HepG2 (cell line): Measurements from ENCODE around the gene ERICH6. TPM values are rescaled to one million over a fixed set of nuclear protein-coding genes. Genes with fewer than 3 reads are reported as not detected.
A peak's percentile ranks its signal among the peaks of the same experiment; 100 is the strongest.

Experiments
- DRAP1 ChIP-seq: IDR thresholded peaks from 2 replicates; pipeline ENCODE4 v1.6.1; 2016; ENCODE audit warnings: missing genetic modification reagents, missing compliant biosample characterization
- HMGXB3 ChIP-seq: sonication (generic); formaldehyde crosslinking; IDR thresholded peaks from 2 replicates; pipeline ENCODE4 v1.4.0; 2020; ENCODE audit warnings: missing genetic modification reagents, borderline replicate concordance
- HNF4A ChIP-seq: sonication (generic); formaldehyde crosslinking; IDR thresholded peaks from 2 replicates; pipeline ENCODE4 v1.4.0; 2020; ENCODE audit warnings: missing genetic modification reagents
- HOMEZ ChIP-seq: IDR thresholded peaks from 2 replicates; pipeline ENCODE4 v1.6.1; 2016; ENCODE audit warnings: low read depth
- IRF9 ChIP-seq: sonication (generic); formaldehyde crosslinking; IDR thresholded peaks from 2 replicates; pipeline ENCODE4 v1.8.0; 2022; ENCODE audit warnings: missing genetic modification reagents, mild to moderate bottlenecking, borderline replicate concordance
- POGZ ChIP-seq: sonication (generic); formaldehyde crosslinking; IDR thresholded peaks from 2 replicates; pipeline ENCODE4 v1.4.0; 2020; ENCODE audit warnings: mild to moderate bottlenecking, missing genetic modification reagents
- SP140L ChIP-seq: sonication (generic); formaldehyde crosslinking; IDR thresholded peaks from 2 replicates; pipeline ENCODE4 v1.4.0; 2020; ENCODE audit warnings: missing genetic modification reagents, borderline replicate concordance
- SSRP1 ChIP-seq: IDR thresholded peaks from 2 replicates; pipeline ENCODE4 v1.6.1; 2016; ENCODE audit warnings: control low read depth
- TAF1 ChIP-seq: sonication (generic); formaldehyde crosslinking; IDR thresholded peaks from 2 replicates; pipeline ENCODE4 v1.4.0; 2020; ENCODE audit warnings: missing genetic modification reagents
- TFAP4 ChIP-seq: sonication (generic); IDR thresholded peaks from 2 replicates; pipeline ENCODE4 v1.6.1; 2016; ENCODE audit warnings: low read depth, borderline replicate concordance
- TFDP1 ChIP-seq: IDR thresholded peaks from 2 replicates; pipeline ENCODE4 v1.6.1; 2016; ENCODE audit warnings: missing compliant biosample characterization, missing genetic modification reagents, borderline replicate concordance
- ZFYVE20 ChIP-seq: sonication (generic); formaldehyde crosslinking; IDR thresholded peaks from 2 replicates; pipeline ENCODE4 v1.8.0; 2023; ENCODE audit warnings: low read depth, mild to moderate bottlenecking, moderate library complexity, missing genetic modification reagents, borderline replicate concordance
- ZNF264 ChIP-seq: sonication (generic); formaldehyde crosslinking; IDR thresholded peaks from 2 replicates; pipeline ENCODE4 v1.4.0; 2020; ENCODE audit warnings: missing genetic modification reagents
- ZNF343 ChIP-seq: sonication (generic); formaldehyde crosslinking; IDR thresholded peaks from 2 replicates; pipeline ENCODE4 v1.4.0; 2020; ENCODE audit warnings: mild to moderate bottlenecking, missing genetic modification reagents
- ZNF431 ChIP-seq: sonication (generic); formaldehyde crosslinking; IDR thresholded peaks from 2 replicates; pipeline ENCODE4 v1.9.0; 2022; ENCODE audit warnings: missing genetic modification reagents, low read depth, mild to moderate bottlenecking, borderline replicate concordance
- ZNF570 ChIP-seq: sonication (generic); formaldehyde crosslinking; IDR thresholded peaks from 2 replicates; pipeline ENCODE4 v1.4.0; 2020; ENCODE audit warnings: mild to moderate bottlenecking, missing genetic modification reagents, borderline replicate concordance
- ZNF850 ChIP-seq: sonication (generic); formaldehyde crosslinking; conservative IDR thresholded peaks from 2 replicates; pipeline ENCODE4 v1.9.0; 2021; ENCODE audit warnings: mild to moderate bottlenecking, missing genetic modification reagents
- polyA plus RNA-seq, 8 experiments: library from polyadenylated mRNA; depleted of rRNA in 3 of 8; stranded (reverse) in 7 of 8; unstranded in 1 of 8; fragments of >200 nt; fragmentation: Illumina TruSeq in 4 of 8; extraction: Trizol in 4 of 8; gene quantifications; 2 replicates each; pipeline versions ENCODE4 v1.2.1 to v1.2.3, GENCODE V29; 2011 to 2016; ENCODE audit warnings: low read depth in 4 of 8, missing spikeins in 1 of 8, mixed read lengths in 1 of 8; ENCODE audit not compliant: insufficient read depth in 1 of 8
- total RNA-seq, 5 experiments: library from RNA; depleted of rRNA; stranded (reverse); fragments of >200 nt; fragmentation: Illumina TruSeq; extraction: Trizol; gene quantifications; 2 replicates each; pipeline ENCODE4 v1.2.3, GENCODE V29; 2016; ENCODE audit warnings: low read depth in 1 of 5

ERICH6 gene
- total and polyA plus RNA-seq, 2 of the 13 experiments (the other 11 are each of a cell fraction or from before 2014, with no cell fraction given): 0.03 TPM; not detected in 1

GRCh38 chr3:150733373-150733935, 29.7 kb upstream of the ERICH6 start (continued):
- TF ChIP-seq HMGXB3 (CRISPR knock-in tag) (no peak), ZNF850 (CRISPR knock-in tag) (no peak), POGZ (0 out of 2 replicates have a peak, but pooled peaks have one; percentile 6), SSRP1 (CRISPR knock-in tag) (no peak), TAF1 (CRISPR knock-in tag) (peak; percentile 32; the same call in 1 of the 2 replicates), IRF9 (CRISPR knock-in tag) (no peak), ZNF431 (CRISPR knock-in tag) (no peak), ZNF570 (CRISPR knock-in tag) (no peak), DRAP1 (CRISPR knock-in tag) (peak; percentile 17; the same call in 1 of the 2 replicates), ZNF264 (CRISPR knock-in tag) (no peak), TFDP1 (peak; percentile 56; the same call in 1 of the 2 replicates), HNF4A (CRISPR knock-in tag) (peak; percentile 27; the same call in 1 of the 2 replicates), ZNF343 (CRISPR knock-in tag) (no peak), HOMEZ (CRISPR knock-in tag) (no peak), SP140L (CRISPR knock-in tag) (no peak), ZFYVE20 (CRISPR knock-in tag) (no peak), TFAP4 (peak; percentile 57; the same call in 1 of the 2 replicates)
